NCI-H510A (cell line): ENCODE measurements around the gene C16orf82.
"Not testable (repeated sequence)": the region's sequence is repeated elsewhere in the genome, so short reads cannot be mapped to it uniquely, and the experiment has no call there.

ENCODE experiments used
- DNase-seq: peaks from one replicate; lab custom pipeline; 2025; lab: John Stamatoyannopoulos, UW

Gene C16orf82

GRCh38 chr16:27066668-27067537 lies at the start of gene C16orf82:
TSS of gene C16orf82 (plus strand) at chr16:27066927.
- peak; percentile 74 for DNase-seq

DNA sequence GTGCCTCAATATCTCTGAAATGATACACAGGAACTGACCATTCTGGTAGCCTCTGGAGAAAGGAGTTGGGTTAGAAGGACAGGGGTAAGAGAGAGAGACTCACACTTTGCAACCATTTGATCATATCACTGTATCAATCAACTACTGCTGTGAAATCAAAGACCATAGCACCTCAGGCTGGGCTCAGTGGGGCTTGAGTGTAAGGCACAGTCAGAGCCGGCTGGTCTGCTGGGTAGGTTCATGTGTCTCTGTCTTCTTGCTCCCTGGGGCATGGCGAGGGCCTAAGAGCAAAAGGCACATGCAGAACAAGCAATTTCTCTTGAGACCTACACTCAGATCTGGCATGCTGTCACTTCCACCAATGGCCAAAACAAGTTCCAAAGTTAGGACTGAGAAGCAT lies 46.7 kb upstream of the C16orf82 start:
- no peak for DNase-seq

DNA sequence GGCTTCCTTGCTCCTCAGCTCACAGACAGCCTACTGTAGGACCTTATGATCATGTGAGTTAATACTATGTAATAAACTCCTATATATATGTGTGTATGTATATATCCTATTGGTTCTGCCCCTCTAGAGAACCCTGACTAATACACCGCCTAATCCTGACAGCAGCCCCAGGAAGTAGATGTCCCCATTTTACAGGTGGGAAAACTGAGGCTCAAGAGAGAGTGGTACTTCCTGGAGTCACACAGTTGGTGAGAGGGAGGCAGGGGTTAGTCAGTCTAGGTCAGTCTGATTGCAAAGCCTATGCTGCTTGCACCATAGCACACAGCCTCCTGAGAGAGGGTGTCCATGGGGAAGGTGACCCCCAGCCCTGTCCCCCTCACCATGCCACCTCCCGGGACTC lies 42.7 kb upstream of the C16orf82 start:
- no peak for DNase-seq

GRCh38 chr16:27025581-27025980 lies 41.1 kb upstream of the C16orf82 start:
- DNase-seq, result no peak

GRCh38 chr16:27027971-27028370 lies 38.8 kb upstream of the C16orf82 start:
- DNase-seq, result no peak

GRCh38 chr16:27028591-27029110 lies 38.1 kb upstream of the C16orf82 start:
- DNase-seq, result no peak

GRCh38 chr16:27029525-27029924 lies 37.2 kb upstream of the C16orf82 start:
- no peak for DNase-seq

- DNase-seq, result no peak
Measured at GRCh38 chr16:27033281-27033979, 33.3 kb upstream of the C16orf82 start.

DNA sequence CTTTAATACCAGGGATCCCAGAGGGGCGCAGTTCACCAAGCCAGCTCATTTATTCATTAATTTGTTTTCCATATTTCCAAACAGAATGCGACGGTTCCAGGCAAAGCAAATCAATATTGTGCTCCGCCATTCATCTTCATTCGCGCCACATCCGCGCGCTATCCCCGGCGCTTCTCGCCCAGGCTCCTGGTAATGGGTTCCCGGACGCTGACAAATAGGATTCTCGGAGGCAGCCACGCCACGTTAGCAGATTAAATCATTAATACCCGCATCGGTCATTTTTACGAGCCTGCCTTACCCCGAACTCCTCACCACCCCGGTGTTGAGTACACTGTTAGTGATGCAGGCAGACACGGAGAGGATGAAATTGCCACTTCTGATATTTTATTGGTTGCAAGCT lies 26.0 kb upstream of the C16orf82 start:
- no peak for DNase-seq

DNA sequence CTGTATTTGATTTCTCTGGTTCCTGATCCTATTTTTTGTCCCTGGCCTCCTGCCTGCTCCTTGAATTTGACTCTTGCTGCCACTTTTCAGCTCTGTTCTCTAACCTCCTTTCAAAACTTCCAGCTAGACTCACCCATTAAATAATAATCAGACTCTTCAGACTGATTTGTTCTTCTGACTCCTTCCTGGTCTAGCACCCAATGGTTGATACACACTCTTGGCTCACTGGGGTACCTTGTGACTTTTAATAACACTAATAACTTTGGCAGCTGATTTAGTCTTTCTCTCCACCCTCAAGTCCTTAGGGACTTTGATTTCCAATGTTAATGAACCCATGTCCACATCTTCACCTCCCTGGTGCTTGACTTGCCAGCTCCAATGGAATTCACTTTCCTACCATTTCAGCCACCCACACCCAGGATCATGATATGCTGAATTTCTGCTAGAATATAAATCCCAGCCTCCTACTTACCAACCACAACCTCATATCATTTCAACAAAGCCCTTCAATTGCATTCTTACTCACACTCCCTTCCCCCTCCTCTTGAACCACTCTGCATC lies 19.7 kb upstream of the C16orf82 start:
- DNase-seq, result no peak

DNA sequence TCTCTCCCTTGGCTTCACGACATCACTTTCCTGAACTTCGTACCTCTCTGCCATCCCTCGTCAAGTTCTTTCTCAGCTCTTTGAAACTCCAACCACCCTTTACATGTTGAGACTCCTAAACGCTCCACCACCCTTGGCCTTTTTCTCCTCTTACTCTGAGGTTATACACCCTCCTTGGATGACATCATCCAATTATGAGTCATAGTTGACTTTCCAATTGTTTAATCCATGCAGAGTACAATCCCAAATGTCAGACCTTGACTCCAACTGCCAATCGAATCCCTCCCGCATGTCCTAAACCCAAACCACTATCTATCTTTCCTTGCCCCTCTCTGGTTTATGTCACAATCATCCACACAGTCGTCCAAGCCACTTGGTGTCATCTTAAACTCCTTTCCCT lies 18.4 kb upstream of the C16orf82 start:
- DNase-seq, result no peak

GRCh38 chr16:27049117-27049516 lies 17.6 kb upstream of the C16orf82 start:
- no peak for DNase-seq

- DNase-seq, result no peak
Measured at GRCh38 chr16:27052007-27052406, 14.7 kb upstream of the C16orf82 start.

- no peak for DNase-seq
Measured at GRCh38 chr16:27053996-27054395, 12.7 kb upstream of the C16orf82 start.

DNA sequence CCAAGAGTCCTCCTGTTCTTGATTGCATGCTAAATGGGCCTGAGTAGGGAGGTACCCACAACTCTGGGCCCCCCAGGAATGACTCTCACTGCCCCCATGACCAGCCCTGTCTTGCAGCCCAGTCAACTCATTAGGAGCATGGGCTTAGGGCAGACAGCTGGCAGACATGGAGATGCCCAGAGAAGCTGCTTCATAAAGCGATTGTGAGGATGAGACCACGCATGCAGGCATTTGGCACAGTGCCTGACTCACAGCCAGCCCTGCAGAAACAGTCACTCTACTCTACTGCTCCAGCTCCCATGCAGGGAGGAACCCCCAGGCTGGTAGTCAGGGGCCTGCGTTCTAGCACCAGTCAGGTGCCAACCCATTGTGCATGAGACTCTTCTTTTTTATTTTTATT lies 8.4 kb upstream of the C16orf82 start:
- DNase-seq, result no peak

- no peak for DNase-seq
Measured at GRCh38 chr16:27070776-27071175, 4.0 kb downstream of the C16orf82 start.

GRCh38 chr16:27073733-27074132 lies 7.0 kb downstream of the C16orf82 start:
- no peak for DNase-seq

DNA sequence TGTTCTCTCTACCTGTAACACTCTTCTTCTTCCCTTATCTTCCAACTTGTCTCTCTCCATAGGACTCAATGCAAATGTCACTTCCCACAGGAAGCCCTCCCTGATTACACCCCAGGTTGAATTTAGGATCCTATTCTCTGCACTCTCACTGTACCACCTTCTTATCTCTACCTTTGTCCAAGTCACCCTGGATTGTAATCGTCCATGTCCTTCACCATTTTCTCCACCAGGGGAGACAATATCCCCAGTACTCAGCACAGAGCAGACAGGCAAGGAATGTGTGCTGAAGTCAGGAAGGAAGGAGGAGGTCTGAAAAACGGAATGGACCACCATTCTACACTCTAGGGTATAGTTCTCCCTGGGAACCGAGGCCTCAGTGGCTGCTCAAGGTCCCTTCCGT lies 14.2 kb downstream of the C16orf82 start:
- no peak for DNase-seq

- DNase-seq, result no peak
Measured at GRCh38 chr16:27083861-27084261, 17.1 kb downstream of the C16orf82 start.

DNA sequence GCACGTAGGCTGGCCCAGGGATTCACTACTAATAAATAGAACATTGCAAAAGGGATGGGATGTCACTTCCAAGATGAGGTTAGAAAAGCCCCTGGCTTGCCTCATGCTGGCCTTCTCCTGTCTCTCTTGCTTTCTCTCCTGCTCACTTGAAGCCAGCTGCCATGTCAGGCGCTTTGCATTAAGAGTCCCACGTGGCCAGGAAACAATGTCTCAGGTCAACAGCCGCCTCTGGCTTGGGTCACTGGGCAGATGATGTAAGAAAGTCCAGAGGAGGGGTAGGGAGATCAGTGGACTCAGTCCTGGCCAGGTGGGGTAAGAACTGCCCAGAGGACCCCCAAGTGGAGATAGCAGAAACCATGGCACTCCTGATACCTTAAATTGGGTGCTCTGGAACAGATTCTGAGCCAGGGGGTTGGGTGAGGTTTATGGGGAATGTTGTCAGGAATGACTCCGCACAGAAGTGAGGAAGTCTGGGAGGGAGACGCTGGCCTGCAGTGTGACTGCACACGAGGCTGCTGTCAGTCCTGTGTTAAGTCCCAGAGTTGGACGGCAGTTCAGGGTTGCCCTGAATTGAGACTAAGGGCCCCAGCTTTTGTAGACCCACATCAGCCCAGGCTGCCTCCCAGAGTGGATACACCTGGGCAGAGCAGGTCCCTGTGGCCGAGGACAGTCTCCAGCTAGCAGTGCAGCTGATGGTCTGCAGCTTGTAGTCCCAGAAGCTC lies 17.7 kb downstream of the C16orf82 start:
- DNase-seq, result no peak

DNA sequence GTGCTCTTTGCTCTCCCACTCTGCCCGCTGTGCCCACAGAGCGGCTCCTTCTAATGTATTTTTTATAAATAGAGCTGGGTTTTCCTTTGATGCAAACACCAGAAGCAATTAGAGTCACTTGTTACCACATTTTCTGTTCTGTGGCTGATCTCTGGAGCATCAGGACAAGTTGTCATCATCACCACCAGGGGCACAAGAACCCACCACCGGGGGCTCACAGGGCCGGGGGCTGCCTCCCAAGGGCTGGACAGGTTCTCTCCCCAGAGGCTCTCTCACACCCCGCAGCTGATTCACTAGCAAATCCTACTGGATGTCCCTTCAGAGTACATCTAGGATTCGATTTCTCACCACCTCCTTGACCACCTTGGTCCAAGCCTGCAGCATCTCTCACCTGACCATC lies 18.5 kb downstream of the C16orf82 start:
- DNase-seq, result no peak

DNA sequence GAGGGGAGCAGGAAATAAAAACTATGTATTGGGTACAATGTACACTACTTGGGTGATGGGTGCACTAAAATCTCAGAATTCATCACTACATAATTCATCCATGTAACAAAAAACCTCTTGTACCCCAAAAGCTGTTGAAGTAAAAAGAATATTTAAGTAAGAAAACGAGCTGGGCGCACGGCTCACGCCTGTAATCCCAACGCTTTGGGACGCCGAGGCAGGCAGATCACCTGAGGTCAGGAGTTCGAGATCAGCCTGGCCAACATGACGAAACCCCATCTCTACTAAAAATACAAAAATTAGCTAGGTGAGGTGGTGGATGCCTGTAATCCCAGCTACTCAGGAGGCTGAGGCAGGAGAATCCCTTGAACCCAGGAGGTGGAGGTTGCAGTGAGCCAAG lies 19.3 kb downstream of the C16orf82 start:
- not testable (repeated sequence) for DNase-seq
